ENCODE data around the gene MYRF.

MYRF gene

GRCh38 chr11:61752117-61752924, at the start of gene MYRF:
MYRF (plus strand) TSS chr11:61752636; CDS start chr11:61752745, 109 bp downstream.
- Histone ChIP-seq H3K9me3 (no peaks in the 10 kb centered on the region), H3K36me3 (no peaks in the 10 kb centered on the region), H3K27me3 (peaks cover 0 to 34% of the 10 kb centered on the region in 2 donors), H3K27ac (no peak within 1 kb of the TSS), H3K4me3 (peak within 1 kb of the TSS; percentile 36 to 55), H3K4me1 (peaks cover 0 to 16% (median 6%) of the 10 kb centered on the region in 4 donors)
- intact Hi-C loops (cut with DNase I; ENCODE audit: low total_unique reads), result no loop called here
- no peak for DNase-seq
- TF ChIP-seq CTCF (IDR thresholded peaks at IDR 0.05), result peak; percentile 26 to 31

- H3K4me3 ChIP-seq, result no peak overlapping the region
- intact Hi-C loops (cut with DNase I; ENCODE audit: low total_unique reads), result no loop called here
- H3K27me3 ChIP-seq, result no peaks in the 10 kb centered on the region
- TF ChIP-seq CTCF (IDR thresholded peaks at IDR 0.05), result no peak
- H3K27ac ChIP-seq, result no peak overlapping the region
- H3K9me3 ChIP-seq, result no peaks in the 10 kb centered on the region
- H3K4me1 ChIP-seq, result peaks cover 0 to 35% (median 18%) of the 10 kb centered on the region in 4 donors
- no peaks in the 10 kb centered on the region for H3K36me3 ChIP-seq
- DNase-seq, result no peak
Measured at GRCh38 chr11:61702701-61703312, 49.6 kb upstream of the MYRF start.

GRCh38 chr11:61704838-61705237, 47.6 kb upstream of the MYRF start:
- intact Hi-C loops (cut with DNase I; ENCODE audit: low total_unique reads), result no loop called here
- DNase-seq, result no peak
- peaks cover 0 to 6% of the 10 kb centered on the region in 2 donors for H3K27me3 ChIP-seq
- H3K36me3 ChIP-seq, result no peaks in the 10 kb centered on the region
- H3K9me3 ChIP-seq, result no peaks in the 10 kb centered on the region
- peaks cover 0 to 15% (median 7%) of the 10 kb centered on the region in 4 donors for H3K4me1 ChIP-seq
- H3K4me3 ChIP-seq, result no peak overlapping the region
- TF ChIP-seq CTCF (IDR thresholded peaks at IDR 0.05), result no peak
- H3K27ac ChIP-seq, result no peak overlapping the region

GRCh38 chr11:61706452-61707400, 45.7 kb upstream of the MYRF start:
- TF ChIP-seq CTCF (IDR thresholded peaks at IDR 0.05), result no peak
- intact Hi-C loops (cut with DNase I; ENCODE audit: low total_unique reads), result no loop called here
- no peaks in the 10 kb centered on the region for H3K36me3 ChIP-seq
- H3K27ac ChIP-seq, result no peak overlapping the region
- no peaks in the 10 kb centered on the region for H3K4me1 ChIP-seq
- DNase-seq, result no peak
- no peaks in the 10 kb centered on the region for H3K9me3 ChIP-seq
- H3K4me3 ChIP-seq, result no peak overlapping the region
- H3K27me3 ChIP-seq, result peaks cover 0 to 6% of the 10 kb centered on the region in 2 donors

- intact Hi-C loops (cut with DNase I; ENCODE audit: low total_unique reads), result no loop called here
- Histone ChIP-seq H3K4me3 (no peak overlapping the region), H3K9me3 (no peaks in the 10 kb centered on the region), H3K36me3 (no peaks in the 10 kb centered on the region), H3K27ac (no peak overlapping the region), H3K27me3 (peaks cover 0 to 6% of the 10 kb centered on the region in 2 donors), H3K4me1 (no peaks in the 10 kb centered on the region)
- TF ChIP-seq CTCF (IDR thresholded peaks at IDR 0.05), result no peak
- no peak for DNase-seq
Measured at GRCh38 chr11:61707574-61707973, 44.9 kb upstream of the MYRF start.

Measured in tibial artery (tissue), 4 donors.